GM12875 (cell line): ENCODE data around the gene SORCS2.
A peak's percentile ranks its signal among the peaks of the same experiment; 100 is the strongest.

Source experiments
- H3K4me3 ChIP-seq: one replicate; pipeline ENCODE4 v1.5.1; 2011; ENCODE audit warnings: low read depth, low read length, control low read depth
- TF ChIP-seq, protein P1 (sequence below): IDR thresholded peaks from 2 replicates; pipeline ENCODE4 v1.5.1; 2011; ENCODE audit warnings: low read depth, mild to moderate bottlenecking, control low read depth, inconsistent platforms, low read length, moderate library complexity, borderline replicate concordance; ENCODE audit not compliant: insufficient read depth

Gene SORCS2

DNA sequence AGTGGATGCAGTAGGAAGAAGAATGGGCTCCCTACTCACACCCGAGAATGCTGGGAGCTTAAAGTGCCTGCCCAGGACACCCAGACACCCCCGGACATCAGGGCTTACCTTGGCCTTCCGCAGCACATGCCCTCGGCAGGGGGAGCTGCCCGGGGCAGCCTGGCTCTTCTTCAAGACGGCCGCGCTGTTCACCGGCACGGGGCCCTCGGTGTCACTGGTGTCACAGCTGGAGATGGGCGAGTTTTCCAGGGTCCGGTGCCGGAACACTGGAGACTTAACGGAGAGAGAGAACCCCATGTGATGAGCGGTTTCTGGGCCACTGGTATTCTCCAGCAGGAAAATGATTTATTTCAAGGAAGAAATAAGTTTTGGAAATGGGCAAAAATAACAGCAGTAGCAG lies 576.4 kb downstream of the SORCS2 start:
- H3K4me3 ChIP-seq = no peak overlapping the region
- TF ChIP-seq, protein P1, sequence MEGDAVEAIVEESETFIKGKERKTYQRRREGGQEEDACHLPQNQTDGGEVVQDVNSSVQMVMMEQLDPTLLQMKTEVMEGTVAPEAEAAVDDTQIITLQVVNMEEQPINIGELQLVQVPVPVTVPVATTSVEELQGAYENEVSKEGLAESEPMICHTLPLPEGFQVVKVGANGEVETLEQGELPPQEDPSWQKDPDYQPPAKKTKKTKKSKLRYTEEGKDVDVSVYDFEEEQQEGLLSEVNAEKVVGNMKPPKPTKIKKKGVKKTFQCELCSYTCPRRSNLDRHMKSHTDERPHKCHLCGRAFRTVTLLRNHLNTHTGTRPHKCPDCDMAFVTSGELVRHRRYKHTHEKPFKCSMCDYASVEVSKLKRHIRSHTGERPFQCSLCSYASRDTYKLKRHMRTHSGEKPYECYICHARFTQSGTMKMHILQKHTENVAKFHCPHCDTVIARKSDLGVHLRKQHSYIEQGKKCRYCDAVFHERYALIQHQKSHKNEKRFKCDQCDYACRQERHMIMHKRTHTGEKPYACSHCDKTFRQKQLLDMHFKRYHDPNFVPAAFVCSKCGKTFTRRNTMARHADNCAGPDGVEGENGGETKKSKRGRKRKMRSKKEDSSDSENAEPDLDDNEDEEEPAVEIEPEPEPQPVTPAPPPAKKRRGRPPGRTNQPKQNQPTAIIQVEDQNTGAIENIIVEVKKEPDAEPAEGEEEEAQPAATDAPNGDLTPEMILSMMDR = no peak

DNA sequence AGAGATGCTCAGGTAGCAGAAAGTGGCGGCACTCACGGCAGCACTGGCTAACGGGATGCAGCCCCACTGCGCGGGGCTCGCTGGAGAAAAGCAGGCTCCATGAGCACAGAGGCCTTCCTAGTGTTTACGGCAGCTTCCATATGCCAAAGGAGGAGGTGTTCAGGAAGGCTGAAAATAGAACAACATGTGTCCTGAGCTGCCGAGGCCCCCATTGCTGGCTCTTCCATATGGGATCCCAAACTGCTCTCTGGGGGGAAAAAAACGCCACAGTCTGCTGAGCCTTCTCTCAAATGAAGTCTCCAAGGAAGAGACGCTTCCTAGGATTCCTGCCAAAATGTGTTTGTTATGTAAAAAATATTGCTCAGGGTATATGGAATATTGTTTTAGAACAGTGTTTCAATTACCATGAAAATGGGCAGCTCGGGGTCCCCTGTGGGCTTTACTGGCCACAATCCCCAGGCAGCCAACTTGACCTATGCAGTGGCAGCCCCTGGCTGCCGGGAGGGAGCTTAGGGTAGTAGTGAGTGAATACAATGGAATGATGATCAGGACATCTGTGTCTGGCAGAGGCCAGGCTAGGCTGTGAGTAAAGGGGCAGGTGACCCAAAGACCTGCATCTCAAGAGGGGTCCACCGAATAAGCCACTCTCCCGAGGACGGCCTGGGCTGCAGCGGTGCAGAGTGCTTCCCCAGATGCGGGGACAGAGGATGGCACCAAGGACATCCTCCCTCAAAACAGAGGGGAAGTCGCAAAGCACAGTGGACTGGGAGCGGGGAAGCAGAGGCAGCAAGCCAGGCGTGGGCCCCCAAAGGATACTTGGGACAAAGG lies 577.3 kb downstream of the SORCS2 start:
- H3K4me3 ChIP-seq = no peak overlapping the region
- TF ChIP-seq, protein P1 = no peak

DNA sequence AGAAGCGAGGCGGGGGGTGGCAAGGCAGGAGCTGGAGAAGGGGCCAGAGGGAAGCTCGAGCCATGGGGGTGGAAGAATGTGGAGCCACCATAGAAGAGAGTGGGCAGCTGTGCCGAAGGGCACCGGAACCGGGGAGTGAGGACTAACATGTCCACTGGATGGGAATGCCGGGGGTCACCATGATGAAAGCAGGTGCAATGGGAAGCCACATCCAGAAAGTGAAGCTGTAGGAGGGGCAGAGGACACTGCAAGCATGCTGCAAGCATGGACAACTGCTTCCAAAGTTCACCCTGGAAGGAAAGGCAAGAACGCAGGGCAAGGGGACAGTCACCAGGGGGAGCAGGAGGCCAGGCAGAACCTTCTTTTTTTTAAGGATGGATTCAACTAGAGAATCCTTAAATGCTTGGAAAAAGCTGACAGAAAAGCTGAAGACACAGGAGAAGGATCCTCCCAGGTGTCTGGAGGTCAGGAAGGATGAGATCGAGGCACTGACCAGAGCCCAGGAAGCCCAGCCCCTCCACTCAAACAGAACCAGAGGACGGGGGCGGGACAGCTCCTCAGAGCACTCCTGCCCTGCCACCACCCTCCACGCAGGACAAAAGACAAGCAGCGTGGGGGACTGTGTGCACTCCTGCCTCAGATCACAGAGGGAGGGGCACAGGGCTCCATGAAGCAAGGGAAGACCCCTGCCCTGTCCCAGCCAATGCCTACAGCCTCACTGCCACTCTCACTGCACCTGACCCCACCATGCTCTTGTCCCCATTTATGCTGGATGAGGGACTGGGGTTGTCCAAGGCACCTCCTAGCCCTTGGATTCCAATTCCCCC lies 578.1 kb downstream of the SORCS2 start:
- no peak overlapping the region for H3K4me3 ChIP-seq
- TF ChIP-seq, protein P1 = peak; percentile 72

DNA sequence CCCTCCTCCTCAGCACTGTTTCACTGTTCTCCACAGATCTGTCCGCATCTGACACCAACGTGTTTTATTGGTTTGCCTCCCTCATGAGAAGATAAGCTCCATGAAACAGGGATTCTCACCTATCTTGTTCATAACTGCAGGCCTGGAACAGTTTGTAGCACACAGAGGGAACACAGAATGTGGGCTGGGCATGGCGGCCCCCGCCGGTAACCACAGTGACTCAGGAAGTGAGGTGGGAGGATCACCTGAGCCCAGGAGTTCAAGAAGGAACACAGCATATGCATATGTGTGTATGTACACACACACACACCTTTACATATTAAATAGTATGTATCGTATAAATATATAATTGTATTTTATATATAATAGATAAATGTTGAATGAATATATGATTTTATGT lies 578.7 kb downstream of the SORCS2 start:
- TF ChIP-seq, protein P1 = no peak
- no peak overlapping the region for H3K4me3 ChIP-seq

DNA sequence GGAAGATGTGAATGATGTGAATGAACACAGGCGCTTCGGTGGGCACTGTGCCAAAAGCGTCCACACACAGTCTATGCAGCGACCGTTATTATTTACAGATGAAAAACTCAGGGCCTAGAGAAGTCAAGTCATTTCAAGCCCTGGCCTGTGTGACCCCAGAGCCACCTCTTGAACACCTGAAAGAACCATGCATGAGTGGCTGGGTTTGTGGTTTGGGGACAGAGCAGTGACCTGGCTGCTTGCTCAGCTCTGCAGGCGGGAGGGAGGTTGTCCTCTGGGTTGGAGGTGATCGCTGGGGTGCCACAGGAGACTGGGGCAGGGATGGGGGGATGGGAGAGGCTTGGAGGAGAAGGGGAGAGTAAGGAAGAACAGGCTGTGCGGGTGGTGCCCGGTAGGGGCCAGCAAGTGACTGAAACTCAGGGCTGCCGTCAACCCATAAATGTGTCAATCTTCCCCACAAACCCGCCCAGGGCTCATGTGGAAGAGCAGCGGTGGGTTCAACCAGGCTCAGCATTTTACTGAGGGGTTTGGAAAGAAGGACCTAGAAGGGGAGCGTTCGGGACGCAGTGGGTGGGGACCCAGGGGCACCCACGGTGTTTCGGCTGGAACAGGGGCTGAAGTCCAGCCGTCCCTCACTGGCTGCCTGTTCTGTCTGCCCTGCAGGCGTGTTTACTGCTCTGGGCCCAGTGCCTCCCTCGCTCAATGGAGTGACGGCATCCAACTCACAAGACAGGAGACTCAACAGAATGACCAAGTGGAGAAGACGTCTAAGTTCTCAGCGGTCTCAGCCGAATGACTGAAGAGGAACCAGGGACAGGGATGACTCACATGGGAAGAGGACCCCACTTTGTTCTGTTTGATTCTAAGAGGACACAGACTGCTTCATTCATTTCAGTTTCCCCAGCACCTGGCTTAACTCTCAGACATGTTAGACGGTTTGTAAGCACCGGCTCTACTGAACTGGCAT lies 579.5 kb downstream of the SORCS2 start:
- H3K4me3 ChIP-seq = no peak overlapping the region
- TF ChIP-seq, protein P1 = no peak

DNA sequence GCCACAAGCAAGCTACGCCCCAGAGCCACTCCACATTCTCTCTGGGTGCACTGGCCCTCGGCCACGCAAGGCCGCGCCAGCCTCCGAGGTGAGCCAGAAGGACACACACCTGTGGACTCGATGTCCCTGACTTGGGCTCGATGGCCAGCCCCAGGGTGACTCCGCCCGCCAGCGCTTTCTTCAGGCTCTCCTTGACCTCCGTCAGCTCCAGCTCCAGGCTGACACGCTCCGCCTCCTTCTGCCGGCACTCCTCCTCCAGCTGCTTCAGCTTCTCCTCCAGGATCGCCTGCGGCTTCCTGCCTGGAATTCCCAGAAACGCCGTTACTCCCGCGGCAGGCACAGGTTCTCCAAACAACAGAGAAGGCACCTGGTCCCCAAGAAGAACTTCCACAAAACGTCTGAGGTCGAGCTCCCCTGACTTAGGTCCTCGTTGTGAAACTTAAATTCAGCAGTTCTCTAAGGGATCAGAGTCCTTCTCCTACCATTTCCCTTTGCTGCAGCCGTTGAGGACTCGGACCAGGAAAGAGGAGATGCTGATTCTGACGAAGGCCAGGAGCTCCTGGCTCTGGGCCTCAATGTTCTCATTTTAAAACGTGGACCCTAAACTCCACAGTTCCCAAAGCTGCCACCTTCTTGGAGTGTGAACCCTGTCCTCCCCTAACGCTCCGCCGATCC lies 580.5 kb downstream of the SORCS2 start:
- TF ChIP-seq, protein P1 = no peak
- no peak overlapping the region for H3K4me3 ChIP-seq
